Activated T-cell treated with anti-CD3 and anti-CD28 coated beads for 48 hours (primary cell): ENCODE measurements around the gene MYL12B.
A peak's percentile ranks its signal among the peaks of the same experiment; 100 is the strongest.
"Not testable (repeated sequence)": the region's sequence is repeated elsewhere in the genome, so short reads cannot be mapped to it uniquely, and the experiment has no call there.

Experiments
- DNase-seq: peaks from one replicate; pipeline ENCODE4 v3.0.0-alpha.2; 2020; ENCODE audit warnings: low read depth

Gene MYL12B

DNA sequence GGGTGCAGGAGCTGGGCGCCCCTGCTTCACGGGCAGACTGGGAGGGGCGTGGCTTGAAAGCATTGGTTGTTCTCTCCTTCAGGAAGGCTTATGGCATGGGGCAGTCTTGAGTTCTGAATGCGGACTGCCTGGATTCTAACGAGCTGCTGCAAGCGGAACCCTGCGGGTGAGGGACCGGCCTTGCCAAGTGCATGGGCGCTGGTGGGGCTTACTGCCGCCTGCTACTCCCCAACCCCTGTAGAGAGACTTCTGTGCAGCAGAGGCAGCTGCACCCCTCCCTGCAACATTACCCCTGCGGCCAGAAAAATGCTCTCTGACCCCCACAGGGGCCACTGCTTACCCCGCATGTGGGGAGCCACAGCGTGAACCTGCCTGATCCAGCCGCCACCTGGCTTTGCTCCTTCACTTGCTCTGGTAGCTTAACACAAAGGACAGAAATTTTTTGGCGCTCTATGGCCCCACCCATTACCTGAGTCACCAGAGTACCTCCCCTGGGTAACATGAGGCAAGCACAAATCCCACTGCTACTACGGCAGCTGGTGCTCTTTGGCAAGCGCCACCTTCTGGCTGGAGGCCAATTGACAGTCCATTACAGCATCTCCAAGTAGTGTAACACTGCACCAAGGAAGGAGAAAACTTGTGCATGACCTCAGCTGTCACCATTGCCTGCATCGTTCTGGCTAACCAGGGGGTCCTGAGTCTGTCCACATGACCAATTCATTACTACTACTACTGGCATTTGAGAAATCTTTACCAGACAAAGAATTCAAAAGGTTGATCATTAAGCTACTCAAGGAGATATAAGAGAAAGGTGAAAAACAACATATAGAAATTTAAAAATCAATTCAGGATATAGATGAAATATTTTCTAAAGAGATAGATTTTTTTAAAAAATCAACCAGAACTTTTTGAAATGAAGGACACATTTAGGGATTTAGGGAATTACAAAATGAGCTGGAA, 35.4 kb downstream of the MYL12B start:
- peak; percentile 88 for DNase-seq

DNA sequence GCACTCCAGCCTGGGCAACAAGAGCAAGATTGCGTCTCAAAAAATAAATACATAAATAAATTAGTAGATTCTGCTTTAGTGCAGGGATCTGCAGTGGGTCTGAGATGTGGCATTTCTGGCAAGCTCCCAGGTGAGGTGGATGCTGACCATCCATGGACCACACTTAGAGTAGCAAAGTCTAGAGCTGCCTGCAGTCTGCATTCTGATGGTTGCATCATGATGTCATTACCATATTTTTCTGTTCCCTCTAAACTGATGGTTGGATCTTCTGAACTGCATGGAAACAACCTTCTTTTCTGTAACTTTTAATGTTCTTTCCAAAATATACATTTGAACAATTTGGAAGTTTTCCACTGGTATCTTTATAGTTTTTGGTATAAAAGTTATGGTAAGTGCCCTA, 42.9 kb downstream of the MYL12B start:
- no peak for DNase-seq

DNA sequence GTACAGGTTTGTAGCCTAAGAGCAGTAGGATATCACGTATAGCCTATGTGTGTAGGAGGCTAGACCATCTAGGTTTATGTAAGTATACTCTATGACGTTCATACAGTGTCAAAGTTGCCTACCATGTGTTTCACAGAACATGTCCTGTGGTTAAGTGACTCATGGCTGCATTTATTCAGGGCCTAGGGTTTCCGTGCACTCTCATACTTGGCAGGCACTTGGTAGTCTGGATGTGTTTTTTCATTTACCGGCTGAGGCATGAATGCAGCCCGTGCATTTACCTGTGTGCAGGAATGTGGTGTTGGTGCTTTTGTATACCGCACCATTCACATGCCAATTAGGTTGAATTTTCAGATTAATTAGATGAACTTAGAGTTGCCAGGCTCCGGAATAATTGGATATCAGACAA, 43.4 kb downstream of the MYL12B start:
- DNase-seq: peak; percentile 27

DNA sequence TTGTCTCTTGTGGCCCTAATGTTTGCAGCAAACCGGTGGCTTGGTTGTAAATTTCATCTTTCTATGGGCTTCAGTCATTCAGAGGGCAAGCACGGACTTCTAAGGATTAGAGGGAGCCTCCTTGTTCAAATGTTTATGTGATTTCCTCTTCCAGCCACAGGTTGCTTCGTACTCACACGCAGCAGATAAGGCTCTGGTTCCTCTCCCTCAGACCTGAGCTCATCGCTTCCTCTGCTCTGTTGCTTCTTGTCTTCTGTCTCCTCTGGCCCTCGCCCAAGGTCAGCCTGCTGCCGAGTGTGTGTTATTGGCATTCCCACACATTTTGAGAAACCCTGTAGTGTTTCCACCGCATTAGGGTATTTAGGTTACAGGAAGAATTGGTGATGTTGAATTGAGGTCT, 44.0 kb downstream of the MYL12B start:
- no peak for DNase-seq

DNA sequence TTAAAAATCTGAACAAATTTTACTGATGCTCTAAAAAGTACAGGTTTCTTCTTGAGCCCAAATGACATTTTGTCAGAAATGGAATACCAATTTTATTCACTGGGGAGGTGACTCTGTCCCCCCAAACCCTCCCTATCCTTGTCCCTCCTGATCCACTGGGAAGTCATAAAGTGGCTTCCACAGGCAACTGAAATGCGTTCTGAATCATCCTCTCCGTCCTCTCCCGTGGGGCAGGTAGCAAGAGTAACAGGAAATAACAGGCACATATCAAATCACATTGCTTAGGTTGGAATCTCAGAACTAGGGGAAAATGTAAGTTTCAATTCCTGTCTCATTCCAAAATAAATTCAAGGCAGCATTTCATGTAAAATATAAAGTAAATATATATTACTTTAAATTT, 44.5 kb downstream of the MYL12B start:
- DNase-seq: no peak

DNA sequence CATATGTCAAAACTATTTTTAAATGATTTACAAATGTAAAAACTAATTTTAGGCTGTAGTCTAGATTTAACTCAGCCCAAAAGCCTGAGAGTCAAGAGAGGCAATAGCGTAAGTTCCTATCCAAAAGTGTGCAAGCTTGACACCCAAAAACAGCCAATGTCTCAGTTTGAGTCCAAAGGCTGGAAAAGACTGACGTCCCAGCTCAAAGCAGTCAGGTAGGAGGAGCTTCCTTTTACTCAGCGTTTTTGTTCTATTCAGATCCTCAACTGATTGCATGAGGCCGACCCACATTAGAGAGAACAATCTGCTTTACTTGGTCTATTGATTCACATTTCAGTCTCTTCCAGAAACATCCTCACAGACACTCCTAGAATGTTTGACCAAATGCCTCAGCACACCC, 51.8 kb downstream of the MYL12B start:
- DNase-seq: no peak

DNA sequence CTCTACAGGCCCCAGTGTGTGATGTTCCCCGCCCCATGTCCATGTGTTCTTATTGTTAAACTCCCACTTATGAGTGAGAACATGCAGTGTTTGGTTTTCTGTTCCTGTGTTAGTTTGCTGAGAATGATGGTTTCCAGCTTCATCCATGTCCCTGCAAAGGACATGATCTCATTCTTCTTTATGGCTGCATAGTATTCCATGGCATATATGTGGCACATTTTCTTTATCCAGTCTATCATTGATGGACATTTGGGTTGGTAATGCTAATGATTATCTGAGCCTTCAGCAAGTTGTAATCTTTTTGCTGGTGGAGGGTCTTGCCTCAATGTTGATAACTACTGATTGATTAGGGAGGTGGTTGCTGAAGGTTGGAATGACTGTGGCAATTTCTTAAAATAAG, 53.4 kb downstream of the MYL12B start:
- not testable (repeated sequence) for DNase-seq

DNA sequence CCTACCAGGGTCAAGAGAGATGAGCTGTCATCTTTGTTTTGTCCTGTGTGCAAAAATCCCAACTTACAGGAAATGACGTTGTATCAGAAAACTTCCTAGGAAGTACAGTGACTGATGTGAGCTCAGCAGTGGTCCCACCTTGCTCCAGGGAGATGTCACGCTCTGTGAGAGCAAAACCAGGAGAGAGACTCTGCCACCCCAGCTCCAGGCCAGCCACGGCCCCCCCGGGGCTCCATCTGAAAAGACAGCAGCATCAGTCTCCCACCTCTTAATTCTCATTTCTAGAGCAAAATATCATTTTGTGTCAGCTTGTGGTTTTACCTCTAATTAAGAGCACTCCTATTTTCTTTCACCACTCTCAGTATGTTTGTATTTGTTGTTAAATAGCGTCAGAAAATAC, 57.5 kb downstream of the MYL12B start:
- peak; percentile 13 for DNase-seq

DNA sequence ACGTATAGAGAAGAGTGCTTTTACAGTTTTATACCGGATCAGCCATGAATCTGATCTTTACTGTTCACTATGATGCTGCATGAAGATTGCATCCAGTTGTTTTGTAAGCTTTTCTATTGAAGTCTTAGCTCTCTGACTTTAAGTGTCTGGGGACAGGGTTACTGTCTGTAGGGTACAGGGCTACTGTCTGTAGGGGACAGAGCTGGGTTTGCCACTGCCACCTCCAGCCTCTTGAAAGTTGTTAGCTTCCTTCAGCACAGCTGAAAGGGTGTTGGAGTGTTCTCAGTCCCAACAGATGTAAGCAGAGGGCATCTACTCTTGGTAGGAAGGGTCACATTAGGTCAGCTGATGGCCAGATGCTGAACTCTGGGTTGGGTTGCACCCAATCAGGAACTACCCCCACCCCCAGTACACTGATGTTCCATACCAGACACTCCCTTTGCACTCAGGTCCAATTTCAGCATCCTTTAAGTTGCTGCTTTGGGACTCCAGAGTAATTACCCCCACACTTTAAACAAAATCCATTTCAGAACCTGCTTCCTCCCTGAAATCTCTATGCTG, 58.0 kb downstream of the MYL12B start:
- DNase-seq: no peak

DNA sequence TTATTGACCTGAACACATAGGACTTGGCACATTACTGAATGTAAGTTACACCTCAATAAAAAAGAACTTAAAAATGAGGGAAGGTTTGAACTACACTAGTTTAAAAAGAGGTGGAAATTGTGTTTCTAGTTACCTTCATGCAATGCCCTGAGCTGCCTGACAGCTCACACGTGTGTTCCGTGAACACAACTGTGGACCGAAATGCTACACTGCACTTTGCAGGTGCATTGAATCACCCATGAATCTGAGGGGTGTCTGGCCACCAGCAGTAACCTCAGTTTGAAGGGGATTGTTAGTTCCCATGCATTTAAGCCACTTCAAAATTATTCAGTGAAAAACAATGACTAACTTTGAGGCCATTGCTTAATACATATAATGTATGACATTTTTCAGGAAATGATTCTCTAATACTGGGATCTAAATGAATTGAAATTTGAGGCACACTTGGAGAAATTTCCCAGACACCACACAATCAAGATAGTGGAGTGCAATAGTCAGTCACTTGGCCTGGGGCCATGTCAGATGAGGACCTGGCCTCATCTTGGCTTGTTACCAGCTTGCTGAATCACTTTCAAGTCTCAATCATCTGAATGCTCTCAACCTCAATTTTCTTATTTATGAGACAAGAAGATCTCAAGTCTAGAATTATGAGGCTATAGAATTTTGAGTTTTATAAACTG, 59.3 kb downstream of the MYL12B start:
- DNase-seq: no peak

DNA sequence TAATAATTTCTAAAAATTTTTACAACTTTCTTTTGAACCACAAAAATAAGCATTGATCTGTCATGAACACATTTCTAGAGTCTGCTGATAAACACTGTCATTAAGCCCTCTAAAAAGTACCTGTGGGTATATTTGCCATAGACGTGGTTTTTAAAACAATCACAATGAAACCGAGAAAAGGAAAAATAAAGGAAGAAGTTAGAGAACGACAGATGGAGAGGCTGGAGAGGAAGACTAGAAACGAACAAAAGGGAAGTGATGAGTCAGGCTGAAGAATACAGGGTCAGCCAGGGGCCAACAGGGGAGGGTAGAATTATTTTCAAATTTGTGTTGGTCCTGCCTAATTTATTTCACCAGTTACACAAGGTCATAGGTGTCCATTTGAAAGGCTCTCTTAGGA, 62.0 kb downstream of the MYL12B start:
- DNase-seq: no peak
